Mesenchymal stem cell (in vitro differentiated cells and primary cell): Measurements from ENCODE around the gene KCNQ5.

Experiments
- DNase-seq: peaks from one replicate; pipeline ENCODE4 v3.0.0-alpha.2; 2013
- H2AFZ ChIP-seq: one replicate; pipeline ENCODE4 v1.6.1; 2013; ENCODE audit warnings: low read depth, mild to moderate bottlenecking, control low read depth, inconsistent platforms, low read length, moderate library complexity
- H2AK5ac ChIP-seq: 2 replicates; pipeline ENCODE4 v1.6.1; 2013; ENCODE audit warnings: low read length, moderate library complexity, mild to moderate bottlenecking, inconsistent platforms; ENCODE audit not compliant: severe bottlenecking
- H2BK120ac ChIP-seq: one replicate; pipeline ENCODE4 v1.6.1; 2013; ENCODE audit warnings: low read depth, mild to moderate bottlenecking, inconsistent platforms, low read length, moderate library complexity
- H2BK12ac ChIP-seq, 2 experiments: one replicate each; pipeline ENCODE4 v1.6.1; 2013; ENCODE audit warnings: inconsistent platforms in 2 of 2, low read length in 2 of 2, mild to moderate bottlenecking in 2 of 2, moderate library complexity in 2 of 2, control low read depth in 1 of 2
- H2BK15ac ChIP-seq: one replicate; pipeline ENCODE4 v1.6.1; 2013; ENCODE audit warnings: mild to moderate bottlenecking, low read depth, inconsistent platforms; ENCODE audit not compliant: poor library complexity, severe bottlenecking
- H2BK5ac ChIP-seq: 2 replicates; pipeline ENCODE4 v1.6.1; 2013; ENCODE audit warnings: low read depth, mild to moderate bottlenecking, low read length, control low read depth, inconsistent platforms; ENCODE audit not compliant: poor library complexity, severe bottlenecking
- H3K14ac ChIP-seq, 2 experiments: one replicate each; pipeline ENCODE4 v1.6.1; 2013; ENCODE audit warnings: inconsistent platforms in 2 of 2, low read length in 2 of 2, control low read depth in 1 of 2, mild to moderate bottlenecking in 1 of 2, moderate library complexity in 1 of 2
- H3K18ac ChIP-seq, 2 experiments: one replicate each; pipeline ENCODE4 v1.6.1; 2013; ENCODE audit warnings: inconsistent platforms in 2 of 2, low read length in 2 of 2, control low read depth in 1 of 2, low read depth in 1 of 2, mild to moderate bottlenecking in 1 of 2
- H3K23ac ChIP-seq, 2 experiments: one replicate each; pipeline ENCODE4 v1.6.1; 2013; ENCODE audit warnings: inconsistent platforms in 2 of 2, low read length in 2 of 2, mild to moderate bottlenecking in 2 of 2, moderate library complexity in 2 of 2, control low read depth in 1 of 2
- H3K27ac ChIP-seq: 2 replicates; pipeline ENCODE4 v1.5.1; 2013; ENCODE audit warnings: mild to moderate bottlenecking, moderate library complexity, low read length, control low read depth, inconsistent platforms; ENCODE audit not compliant: poor library complexity, severe bottlenecking
- H3K27me3 ChIP-seq, 2 experiments: 2 replicates each; pipeline versions ENCODE4 v1.6.1 to v1.7.0; 2013; ENCODE audit warnings: low read length in 2 of 2, mild to moderate bottlenecking in 2 of 2, moderate library complexity in 2 of 2, control low read depth in 1 of 2, inconsistent platforms in 1 of 2; ENCODE audit not compliant: control insufficient read depth in 1 of 2, insufficient read depth in 1 of 2
- H3K36me3 ChIP-seq, 2 experiments: 2 replicates each; pipeline versions ENCODE4 v1.6.1 to v1.7.0; 2013; ENCODE audit warnings: low read length in 2 of 2, control low read depth in 1 of 2, inconsistent platforms in 1 of 2, low read depth in 1 of 2, mild to moderate bottlenecking in 1 of 2; ENCODE audit not compliant: insufficient read depth in 2 of 2, control insufficient read depth in 1 of 2
- H3K4ac ChIP-seq, 2 experiments: one replicate each; pipeline ENCODE4 v1.6.1; 2013; ENCODE audit warnings: inconsistent platforms in 2 of 2, low read length in 2 of 2, mild to moderate bottlenecking in 2 of 2, moderate library complexity in 2 of 2, control low read depth in 1 of 2, low read depth in 1 of 2
- H3K4me1 ChIP-seq: 2 replicates; pipeline ENCODE4 v1.6.1; 2013; ENCODE audit warnings: low read depth, low read length, control low read depth; ENCODE audit not compliant: control insufficient read depth, insufficient read depth
- H3K4me2 ChIP-seq: 2 replicates; pipeline ENCODE4 v1.6.1; 2013; ENCODE audit warnings: low read length, mild to moderate bottlenecking, inconsistent platforms; ENCODE audit not compliant: poor library complexity, severe bottlenecking
- H3K4me3 ChIP-seq, 2 experiments: 2 replicates each; pipeline versions ENCODE4 v1.5.1 to v1.7.0; 2013; ENCODE audit warnings: low read length in 2 of 2, mild to moderate bottlenecking in 2 of 2, control low read depth in 1 of 2, low read depth in 1 of 2; ENCODE audit not compliant: insufficient read depth in 1 of 2
- H3K79me1 ChIP-seq: replicated peaks from 2 replicates; pipeline ENCODE4 v1.6.1; 2013; ENCODE audit warnings: mild to moderate bottlenecking, control low read depth, low read length, inconsistent platforms; ENCODE audit not compliant: poor library complexity, severe bottlenecking
- H3K9ac ChIP-seq: 2 replicates; pipeline ENCODE4 v1.7.0; 2013; ENCODE audit warnings: mild to moderate bottlenecking, low read length, moderate library complexity
- H3K9me3 ChIP-seq: 2 replicates; pipeline ENCODE4 v1.7.0; 2013; ENCODE audit warnings: mild to moderate bottlenecking, low read length; ENCODE audit not compliant: control insufficient read depth
- H4K8ac ChIP-seq: one replicate; pipeline ENCODE4 v1.6.1; 2013; ENCODE audit warnings: inconsistent platforms, mild to moderate bottlenecking, low read length, moderate library complexity
- H4K91ac ChIP-seq: one replicate; pipeline ENCODE4 v1.6.1; 2013; ENCODE audit warnings: mild to moderate bottlenecking, low read length, inconsistent platforms
- WGBS: methylation state at CpG from one replicate; pipeline ENCODE4 v1.1.7; 2013; ENCODE audit warnings: mixed read lengths; 5-methylcytosine and 5-hydroxymethylcytosine counted together

Gene KCNQ5

GRCh38 chr6:72711731-72712130, 89.9 kb downstream of the KCNQ5 start:
- no peak overlapping the region for H4K8ac ChIP-seq
- H3K18ac ChIP-seq: no peak overlapping the region
- no peak overlapping the region for H3K4ac ChIP-seq
- no peaks in the 10 kb centered on the region for H3K27me3 ChIP-seq
- H3K14ac ChIP-seq: no peak overlapping the region
- no peak overlapping the region for H2AFZ ChIP-seq
- no peak overlapping the region for H3K4me2 ChIP-seq
- H2BK5ac ChIP-seq: no peak overlapping the region
- H3K4me1 ChIP-seq: no peaks in the 10 kb centered on the region
- no peaks in the 10 kb centered on the region for H3K79me1 ChIP-seq
- no peaks in the 10 kb centered on the region for H3K36me3 ChIP-seq
- no peak overlapping the region for H3K23ac ChIP-seq
- no peak overlapping the region for H4K91ac ChIP-seq
- no peak overlapping the region for H3K9ac ChIP-seq
- DNase-seq: no peak
- H2BK12ac ChIP-seq: no peak overlapping the region
- peaks cover 21% of the 10 kb centered on the region for H3K9me3 ChIP-seq
- no peak overlapping the region for H2BK15ac ChIP-seq
- H3K4me3 ChIP-seq: no peak overlapping the region
- H2AK5ac ChIP-seq: no peak overlapping the region
- H2BK120ac ChIP-seq: no peak overlapping the region
- WGBS: 100% methylated on average over 1 of the region's 1 CpG
- no peak overlapping the region for H3K27ac ChIP-seq

- H3K9me3 ChIP-seq: peaks cover 21% of the 10 kb centered on the region
- no peaks in the 10 kb centered on the region for H3K4me1 ChIP-seq
- H2BK15ac ChIP-seq: no peak overlapping the region
- no peak overlapping the region for H3K18ac ChIP-seq
- no peak overlapping the region for H3K23ac ChIP-seq
- no peaks in the 10 kb centered on the region for H3K27me3 ChIP-seq
- DNase-seq: no peak
- WGBS: 54% methylated on average over 3 of the region's 6 CpGs
- no peak overlapping the region for H2BK120ac ChIP-seq
- no peaks in the 10 kb centered on the region for H3K36me3 ChIP-seq
- no peak overlapping the region for H3K4me3 ChIP-seq
- no peak overlapping the region for H3K4ac ChIP-seq
- H2AK5ac ChIP-seq: no peak overlapping the region
- H3K4me2 ChIP-seq: no peak overlapping the region
- H3K79me1 ChIP-seq: no peaks in the 10 kb centered on the region
- H3K9ac ChIP-seq: no peak overlapping the region
- no peak overlapping the region for H2AFZ ChIP-seq
- H2BK12ac ChIP-seq: no peak overlapping the region
- no peak overlapping the region for H4K8ac ChIP-seq
- H3K27ac ChIP-seq: no peak overlapping the region
- no peak overlapping the region for H4K91ac ChIP-seq
- H2BK5ac ChIP-seq: no peak overlapping the region
- H3K14ac ChIP-seq: no peak overlapping the region
These were observed 91.0 kb downstream of the KCNQ5 start for GRCh38 chr6:72712910-72713309.

GRCh38 chr6:72715119-72715518, 93.3 kb downstream of the KCNQ5 start:
- Histone ChIP-seq H3K9ac (no peak overlapping the region), H3K23ac (no peak overlapping the region), H3K79me1 (no peaks in the 10 kb centered on the region), H3K4ac (no peak overlapping the region), H3K4me1 (no peaks in the 10 kb centered on the region), H4K91ac (no peak overlapping the region), H3K14ac (no peak overlapping the region), H2AFZ (no peak overlapping the region), H3K36me3 (no peaks in the 10 kb centered on the region), H3K9me3 (peaks cover 13% of the 10 kb centered on the region), H2BK5ac (no peak overlapping the region), H2BK15ac (no peak overlapping the region), H2AK5ac (no peak overlapping the region), H3K18ac (no peak overlapping the region), H4K8ac (no peak overlapping the region), H3K27ac (no peak overlapping the region), H2BK12ac (no peak overlapping the region), H3K27me3 (peaks cover 0 to 5% of the 10 kb centered on the region in 2 experiments), H3K4me2 (no peak overlapping the region), H3K4me3 (no peak overlapping the region), H2BK120ac (no peak overlapping the region)
- no peak for DNase-seq
- 96% methylated on average over 5 of the region's 5 CpGs for WGBS

- no peak overlapping the region for H3K18ac ChIP-seq
- no peaks in the 10 kb centered on the region for H3K36me3 ChIP-seq
- no peak overlapping the region for H2BK120ac ChIP-seq
- H3K79me1 ChIP-seq: no peaks in the 10 kb centered on the region
- H2BK12ac ChIP-seq: no peak overlapping the region
- peaks cover 0 to 5% of the 10 kb centered on the region in 2 experiments for H3K27me3 ChIP-seq
- no peak overlapping the region for H3K27ac ChIP-seq
- no peak overlapping the region for H4K91ac ChIP-seq
- no peak overlapping the region for H3K4ac ChIP-seq
- no peak overlapping the region for H3K14ac ChIP-seq
- no peaks in the 10 kb centered on the region for H3K4me1 ChIP-seq
- H3K23ac ChIP-seq: no peak overlapping the region
- H2AFZ ChIP-seq: no peak overlapping the region
- H4K8ac ChIP-seq: no peak overlapping the region
- no peak overlapping the region for H3K9ac ChIP-seq
- H2BK15ac ChIP-seq: no peak overlapping the region
- no peak overlapping the region for H2BK5ac ChIP-seq
- H3K4me2 ChIP-seq: no peak overlapping the region
- no peak overlapping the region for H2AK5ac ChIP-seq
- no peak overlapping the region for H3K4me3 ChIP-seq
- DNase-seq: no peak
- H3K9me3 ChIP-seq: no peaks in the 10 kb centered on the region
These were observed 95.1 kb downstream of the KCNQ5 start for GRCh38 chr6:72716916-72717315.
